Dermis microvascular lymphatic vessel endothelial cell (primary cell): ENCODE data around the gene P2RY14. TPM values are rescaled to one million over a fixed set of nuclear protein-coding genes. Genes with fewer than 3 reads are reported as not detected.

ENCODE experiments used
- DNase-seq, 2 donors: peaks; one replicate each; pipeline versions ENCODE4 v3.0.0 to v3.0.0-alpha.2; 2010; ENCODE audit warnings: low read depth in 2 of 2
- total RNA-seq: library from RNA; depleted of rRNA; stranded (reverse); fragments of >200 nt; gene quantifications from 2 replicates; pipeline ENCODE4 v1.2.1, GENCODE V29; 2014

The P2RY14 gene
- total RNA-seq, 1 donor from 2014 or later, result not detected

GRCh38 chr3:151301787-151302186 lies 23.4 kb upstream of the P2RY14 start:
- no peak for DNase-seq

- no peak for DNase-seq
Observed at GRCh38 chr3:151300539-151300938, 22.2 kb upstream of the P2RY14 start.

DNA sequence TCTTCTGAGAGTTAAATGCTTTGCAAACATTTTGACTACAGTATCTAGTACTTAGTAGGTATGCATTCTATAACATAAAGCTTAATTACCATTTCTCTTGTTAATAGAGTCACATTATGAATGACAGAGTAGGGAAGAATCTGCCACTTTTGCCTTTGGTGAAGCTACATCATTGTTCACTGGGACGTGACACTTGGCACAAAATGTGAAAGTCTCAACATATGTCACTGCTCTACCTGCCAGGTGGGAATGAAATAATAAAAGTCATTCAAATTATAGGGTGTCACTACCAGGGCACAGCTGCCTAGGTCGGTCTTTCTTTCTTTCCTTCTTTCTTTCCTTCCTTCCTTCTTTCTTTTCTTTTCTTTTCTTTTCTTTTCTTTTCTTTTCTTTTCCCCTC lies 20.7 kb upstream of the P2RY14 start:
- no peak for DNase-seq

- DNase-seq, result no peak
Observed at GRCh38 chr3:151297429-151297828, 19.1 kb upstream of the P2RY14 start.

DNA sequence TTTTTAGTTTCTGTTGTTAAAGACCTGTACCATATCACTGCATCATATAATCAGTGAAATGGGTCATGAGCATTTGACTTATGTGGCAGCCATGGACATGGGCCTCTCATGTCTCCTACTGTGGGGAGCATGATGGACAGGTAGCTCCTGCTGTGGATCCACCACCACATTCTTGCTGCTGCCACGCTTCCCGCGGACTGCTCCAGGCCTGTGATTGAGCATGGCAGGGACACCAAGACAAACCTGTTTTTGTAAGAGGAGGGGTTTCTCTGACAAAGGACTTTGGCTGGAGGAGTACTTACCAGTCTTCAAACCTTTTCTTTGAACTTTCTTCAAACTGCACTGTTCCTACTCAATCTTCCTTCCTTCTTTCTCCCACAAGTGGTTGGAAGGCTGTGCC lies 17.9 kb upstream of the P2RY14 start:
- no peak for DNase-seq

GRCh38 chr3:151293127-151293526 lies 14.8 kb upstream of the P2RY14 start:
- no peak for DNase-seq

DNA sequence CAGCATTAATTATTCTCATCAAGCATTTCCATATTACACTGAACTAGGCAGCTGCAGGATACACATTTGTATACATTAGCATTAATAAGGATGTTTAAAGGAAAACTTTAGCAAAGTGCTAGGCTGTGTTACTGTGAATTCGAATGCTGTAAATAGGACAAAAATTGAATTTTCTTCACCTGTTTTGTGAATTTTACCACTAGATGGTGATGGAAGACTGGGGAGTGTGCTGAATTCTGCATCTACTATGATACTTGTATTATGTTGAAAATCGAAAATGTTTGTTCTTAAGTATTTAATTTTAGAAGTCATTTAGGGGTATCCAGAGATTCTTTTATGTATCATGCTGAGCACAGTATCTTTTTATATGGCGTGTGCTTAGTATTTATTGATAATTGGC lies 12.3 kb upstream of the P2RY14 start:
- no peak for DNase-seq

DNA sequence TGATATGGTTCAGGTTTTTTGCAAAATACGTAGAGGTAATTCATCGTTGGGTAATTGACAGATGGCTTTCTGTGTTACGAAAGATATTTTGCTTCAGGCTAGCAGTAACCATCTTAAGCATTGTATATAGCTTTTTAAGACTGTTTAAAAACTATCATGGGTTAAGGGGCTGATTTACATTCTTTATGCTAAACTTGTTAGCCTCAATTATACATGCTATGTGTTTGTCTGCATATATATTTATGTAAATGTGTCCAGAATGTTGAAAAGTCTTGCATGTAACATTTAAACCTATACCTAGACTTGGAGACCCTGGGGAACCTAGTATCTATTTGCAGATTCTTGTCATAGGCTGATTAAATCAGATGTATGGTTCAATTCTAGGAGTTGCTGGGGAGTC lies 11.1 kb upstream of the P2RY14 start:
- no peak for DNase-seq

GRCh38 chr3:151285940-151286339 lies 7.6 kb upstream of the P2RY14 start:
- DNase-seq, result no peak

DNA sequence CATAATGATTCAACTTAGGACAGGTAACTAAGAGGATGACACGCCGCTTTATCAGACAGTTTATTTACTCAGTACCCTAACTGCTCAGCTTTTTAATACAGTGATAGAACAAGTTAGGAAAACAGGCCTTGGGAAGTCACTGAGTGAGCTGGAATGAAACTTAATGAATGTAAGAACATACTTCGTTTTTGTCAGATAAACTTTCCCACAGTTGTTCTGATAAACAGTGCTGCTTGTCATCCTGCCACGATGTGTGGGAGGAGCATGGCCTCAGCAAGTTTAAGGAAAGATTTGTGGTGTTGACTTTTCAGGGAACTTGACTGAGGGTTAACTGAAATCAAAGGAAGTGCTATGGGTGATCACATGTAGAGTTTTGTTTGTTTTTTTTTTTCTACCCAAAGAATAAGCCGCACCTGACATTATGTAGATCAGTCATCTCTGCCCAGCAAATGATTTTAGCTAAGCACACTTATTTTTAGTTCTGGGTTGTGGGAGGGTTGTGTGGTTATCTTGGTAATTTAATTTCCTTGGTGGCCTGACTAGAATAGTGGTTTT lies 5.6 kb upstream of the P2RY14 start:
- DNase-seq, result peak in 1 of 2 donors; percentile 17

DNA sequence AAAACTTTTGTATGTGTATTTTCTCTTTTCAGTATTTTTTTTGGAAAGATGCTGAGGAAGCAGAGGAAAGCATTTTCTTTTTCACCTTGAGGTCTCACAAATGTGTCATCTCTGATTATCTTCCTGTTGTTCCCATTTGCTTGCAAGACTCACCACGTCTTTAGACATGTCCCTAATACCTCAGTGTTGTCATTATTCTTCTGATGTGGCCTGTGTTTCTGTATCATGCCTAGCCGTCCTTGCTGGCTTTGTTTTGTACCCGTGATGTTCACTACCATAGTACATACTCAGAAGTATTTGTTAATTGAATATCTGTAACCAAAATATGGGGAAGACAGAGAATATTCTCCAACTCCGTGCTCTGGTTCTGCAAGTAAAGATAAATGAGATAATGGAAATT lies 5.0 kb upstream of the P2RY14 start:
- no peak for DNase-seq

DNA sequence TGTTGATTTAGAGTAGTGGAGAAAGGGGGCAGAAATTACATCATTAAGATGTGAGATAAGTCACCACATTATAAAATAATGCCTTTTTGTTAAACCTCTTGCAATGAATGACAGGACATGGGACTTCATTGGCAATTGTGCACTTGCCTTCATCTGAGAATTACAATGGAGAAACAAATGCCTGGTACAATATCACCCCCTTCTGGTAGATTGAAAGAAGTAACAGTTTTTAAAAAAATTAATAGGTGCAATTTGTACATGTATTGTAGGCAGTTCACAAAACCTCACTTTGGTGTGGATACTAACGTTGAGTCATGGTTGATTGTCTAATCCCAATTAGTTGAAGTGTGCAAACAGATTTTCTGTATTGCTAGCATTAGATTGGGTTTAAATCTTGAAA lies 4.6 kb upstream of the P2RY14 start:
- peak; percentile 23 to 59 for DNase-seq

DNA sequence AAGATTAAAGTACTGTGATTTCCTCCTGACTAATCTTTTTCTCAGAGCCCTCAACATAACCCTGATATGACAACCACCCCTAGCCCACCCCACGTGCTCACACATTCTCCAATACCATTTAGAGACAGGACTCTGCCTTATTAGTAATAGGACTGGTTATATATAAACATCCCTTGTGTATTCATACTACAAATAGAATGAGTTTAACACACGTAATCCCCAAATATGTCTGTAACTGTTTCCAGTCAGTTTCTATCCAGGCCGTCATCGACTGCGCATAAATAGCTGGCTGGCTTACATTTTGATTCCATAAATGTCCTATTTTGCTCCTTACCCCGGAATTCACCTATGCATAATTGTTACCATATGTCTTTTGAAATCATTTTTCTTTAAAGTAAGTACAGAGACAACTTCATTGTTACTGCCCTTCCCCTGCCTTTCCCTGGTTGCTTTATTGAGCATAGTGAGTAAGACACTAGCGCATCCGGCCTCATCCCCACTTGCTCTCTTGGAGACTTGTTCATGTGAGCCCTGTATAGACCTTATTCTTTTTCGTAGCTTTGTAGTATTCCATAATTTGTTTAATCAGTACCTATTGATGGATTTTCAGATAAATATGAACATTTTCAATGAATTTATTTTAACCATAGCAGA lies 3.5 kb upstream of the P2RY14 start:
- no peak for DNase-seq

GRCh38 chr3:151276687-151277042 lies 1.7 kb downstream of the P2RY14 start:
- DNase-seq, result no peak

- no peak for DNase-seq
Observed at GRCh38 chr3:151276038-151276686, 2.2 kb downstream of the P2RY14 start.

DNA sequence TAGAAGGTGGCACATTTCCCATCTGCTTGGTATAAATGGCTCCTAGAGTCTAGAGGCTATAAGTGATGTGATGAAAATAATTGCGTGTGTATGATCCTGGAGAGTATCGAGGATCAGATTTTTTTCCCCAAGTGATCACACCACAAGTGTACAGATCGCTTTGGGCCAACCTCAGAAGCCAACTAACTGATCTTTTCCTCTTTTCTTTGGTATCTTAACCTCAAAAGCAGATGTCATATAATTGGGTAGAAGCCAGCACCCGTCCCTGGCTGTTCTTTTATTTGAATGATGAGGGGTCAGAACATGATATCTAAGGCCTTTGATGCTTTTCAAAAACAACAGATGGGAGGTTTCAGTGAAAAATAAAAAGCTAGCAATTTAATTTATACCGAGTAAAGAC lies 3.3 kb downstream of the P2RY14 start:
- no peak for DNase-seq

- no peak for DNase-seq
Observed at GRCh38 chr3:151269631-151270030, 8.7 kb downstream of the P2RY14 start.

GRCh38 chr3:151268267-151269235 lies 9.8 kb downstream of the P2RY14 start:
- DNase-seq, result no peak

DNA sequence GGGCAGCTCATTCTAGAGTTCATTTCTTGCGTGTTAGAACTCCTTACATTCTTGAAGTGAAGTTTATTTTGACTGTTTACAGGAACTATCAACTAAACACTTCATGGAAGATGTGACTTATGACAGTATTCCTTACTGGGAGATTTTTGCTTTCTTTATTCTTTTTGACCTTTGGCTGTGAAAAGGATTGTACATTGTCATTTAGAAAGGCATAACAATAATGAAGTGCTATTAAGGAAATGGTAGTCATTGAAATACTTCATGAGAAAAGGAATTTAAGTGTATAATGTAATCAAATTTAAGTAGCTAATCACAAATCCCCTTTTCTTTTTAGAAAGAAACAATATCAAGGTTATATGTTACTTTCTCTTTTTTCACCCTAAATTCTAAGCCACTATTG lies 11.3 kb downstream of the P2RY14 start:
- no peak for DNase-seq

GRCh38 chr3:151265866-151266265 lies 12.5 kb downstream of the P2RY14 start:
- DNase-seq, result no peak

- no peak for DNase-seq
Observed at GRCh38 chr3:151265166-151265565, 13.2 kb downstream of the P2RY14 start.

- no peak for DNase-seq
Observed at GRCh38 chr3:151264605-151265004, 13.7 kb downstream of the P2RY14 start.
